HG02943 (cell line): ENCODE data around the gene COX19.

Source experiments
- ATAC-seq: cut with Tn5 transposase; IDR thresholded peaks from one replicate; pipeline ENCODE4 v1.9.1; 2021; ENCODE audit warnings: mild to moderate bottlenecking, low read depth, moderate library complexity; ENCODE audit not compliant: unreplicated experiment

Gene COX19

DNA sequence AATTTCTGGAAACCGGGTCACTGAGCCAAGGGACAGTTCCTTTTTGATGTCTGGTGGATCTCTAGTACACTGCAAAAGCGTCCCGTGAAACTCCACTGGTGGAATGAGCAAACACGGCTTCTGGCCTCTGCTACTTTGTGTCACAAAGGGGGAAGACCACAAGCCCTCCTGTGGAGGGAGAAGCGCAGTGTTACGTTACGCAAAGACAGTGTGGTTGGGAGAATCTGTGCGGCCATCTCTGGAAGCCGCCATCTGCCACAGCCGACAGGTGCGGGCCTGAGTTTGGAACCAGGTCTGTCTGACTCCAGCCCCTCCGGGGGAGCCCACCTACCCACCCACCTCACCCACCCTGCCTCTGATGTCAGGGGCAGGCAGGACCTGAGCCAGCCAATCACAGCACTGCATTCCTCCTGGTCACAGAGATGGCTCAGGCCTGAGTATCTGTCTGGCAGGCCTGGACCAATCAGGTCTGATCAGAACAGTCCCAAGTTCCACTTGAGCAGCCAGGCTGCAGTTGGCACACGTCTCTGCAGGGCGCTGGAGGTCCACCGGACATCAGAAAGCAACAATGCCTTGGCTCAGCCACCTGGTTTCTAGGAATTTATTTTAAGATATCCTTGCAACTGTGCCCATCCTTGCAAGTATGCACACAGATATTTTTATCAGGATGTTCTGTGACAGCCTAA is 4.7 kb upstream of the COX19 start:
- no peak for ATAC-seq

DNA sequence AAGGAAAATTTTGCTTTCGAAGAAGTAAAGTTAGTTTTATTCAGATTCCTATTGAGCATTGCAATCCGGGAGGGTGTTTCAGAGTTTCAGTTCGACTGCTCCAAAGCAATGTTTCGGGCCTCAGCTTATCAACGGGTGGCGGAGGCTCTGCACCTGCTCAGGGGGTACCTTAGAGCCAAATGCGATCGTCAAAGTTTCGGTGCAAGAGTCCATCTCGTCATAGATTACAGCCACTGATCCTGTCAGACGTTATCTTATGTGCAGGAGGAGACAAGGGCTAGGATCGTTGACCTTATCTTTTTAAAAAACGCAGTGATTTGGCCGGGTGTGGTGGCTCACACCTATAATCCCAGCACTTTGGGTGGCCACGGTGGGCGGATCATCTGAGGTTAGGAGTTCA is 3.8 kb upstream of the COX19 start:
- no peak for ATAC-seq

DNA sequence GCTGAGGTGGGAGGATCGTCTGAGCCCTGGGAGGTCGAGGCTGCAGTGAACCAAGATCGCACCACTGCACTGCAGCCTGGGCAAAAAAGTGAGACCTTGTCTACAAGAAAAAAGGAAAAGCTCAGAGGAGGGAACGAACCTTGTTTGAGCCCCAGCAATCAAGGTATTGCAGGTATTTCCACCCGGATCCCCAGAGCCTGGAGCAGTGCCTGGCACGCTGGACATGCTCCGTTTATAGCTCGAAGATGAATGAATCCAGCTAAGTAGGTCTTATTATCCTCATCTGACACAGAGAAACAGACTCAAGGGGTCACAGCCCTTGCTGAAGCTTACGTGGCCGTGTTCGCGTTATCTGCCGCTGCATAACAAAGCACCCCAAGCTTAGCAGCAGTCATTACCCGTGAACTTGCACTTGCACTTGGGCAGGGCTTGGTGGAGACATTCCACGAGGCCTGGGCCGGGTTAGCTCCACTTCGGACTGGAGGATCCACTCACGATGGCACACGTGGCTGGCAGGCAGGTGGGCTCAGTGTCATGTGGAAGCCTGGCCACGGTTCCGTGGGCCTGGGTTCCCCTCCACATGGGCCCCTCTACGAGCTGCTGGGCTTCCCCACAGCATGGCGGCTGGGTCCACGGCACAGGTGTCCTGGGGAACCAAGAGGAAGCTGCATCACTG is 3.2 kb upstream of the COX19 start:
- no peak for ATAC-seq

DNA sequence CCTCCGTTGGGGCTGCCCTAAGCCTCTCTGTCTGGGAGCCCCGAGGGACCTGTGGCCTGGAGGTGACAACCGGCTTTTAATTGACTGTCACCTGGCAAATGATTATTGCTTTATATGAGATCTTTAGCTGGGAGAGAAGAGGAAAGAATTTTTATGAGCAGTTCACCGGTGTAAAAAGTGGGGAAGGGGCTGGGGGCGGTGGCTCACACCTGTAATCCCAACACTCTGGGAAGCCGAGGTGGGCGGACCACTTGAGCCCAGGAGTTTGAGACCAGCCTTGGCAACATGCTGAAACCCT is 2.6 kb upstream of the COX19 start:
- ATAC-seq = no peak

DNA sequence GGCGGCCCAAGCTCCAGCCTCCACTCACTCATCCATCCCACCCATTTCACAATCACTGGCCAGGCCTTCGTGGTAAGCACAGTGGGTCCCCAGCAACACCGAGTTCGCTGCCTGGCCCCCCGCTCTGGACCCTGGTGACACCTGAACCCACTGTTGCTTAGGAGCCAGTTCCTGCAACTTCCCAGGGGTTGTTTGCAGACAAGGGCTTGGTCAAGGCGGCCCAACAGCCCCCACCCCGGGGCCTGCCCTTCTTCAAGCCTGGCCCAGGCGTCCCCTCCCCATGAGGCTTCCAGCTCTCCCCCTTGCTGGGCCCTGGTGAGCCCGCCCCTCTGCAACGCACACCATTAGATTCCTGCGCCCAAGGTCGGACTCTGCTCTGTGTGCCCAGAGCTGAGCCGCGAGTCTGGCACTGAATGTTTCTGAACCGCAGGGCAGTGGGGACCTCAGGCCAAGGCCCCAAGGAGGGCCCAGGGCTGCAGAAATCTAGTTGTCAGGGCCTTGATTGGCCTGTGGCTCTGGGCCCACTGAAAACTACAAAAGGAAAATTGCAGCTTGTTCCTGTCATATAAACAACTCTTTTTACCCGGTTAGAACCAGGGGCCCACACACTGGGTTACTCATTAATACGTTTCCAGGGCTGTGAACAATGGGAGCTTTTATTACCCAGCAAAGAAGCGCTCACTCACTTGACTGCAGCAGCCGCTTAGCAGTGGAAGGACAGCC is 2.1 kb upstream of the COX19 start:
- no peak for ATAC-seq

DNA sequence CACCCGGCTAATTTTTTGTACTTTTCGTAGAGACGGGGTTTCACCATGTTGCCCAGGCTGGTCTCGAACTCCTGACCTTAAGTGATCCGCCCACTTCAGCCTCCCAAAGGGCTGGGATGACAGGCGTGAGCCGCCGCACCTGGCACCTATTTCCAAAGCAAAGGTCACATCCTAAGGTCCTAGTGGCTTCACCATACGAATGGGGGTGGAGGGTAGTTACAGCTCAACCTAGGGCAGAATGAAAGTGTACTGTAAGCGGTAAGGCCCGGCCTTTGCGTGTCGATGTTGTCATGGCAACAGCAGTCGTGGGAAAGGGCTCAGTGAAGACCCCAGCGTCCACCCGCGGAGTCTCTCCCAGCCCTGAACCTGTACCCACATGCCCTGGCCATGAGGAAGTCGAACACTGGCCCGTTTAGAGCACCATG is 1.6 kb upstream of the COX19 start:
- no peak for ATAC-seq

DNA sequence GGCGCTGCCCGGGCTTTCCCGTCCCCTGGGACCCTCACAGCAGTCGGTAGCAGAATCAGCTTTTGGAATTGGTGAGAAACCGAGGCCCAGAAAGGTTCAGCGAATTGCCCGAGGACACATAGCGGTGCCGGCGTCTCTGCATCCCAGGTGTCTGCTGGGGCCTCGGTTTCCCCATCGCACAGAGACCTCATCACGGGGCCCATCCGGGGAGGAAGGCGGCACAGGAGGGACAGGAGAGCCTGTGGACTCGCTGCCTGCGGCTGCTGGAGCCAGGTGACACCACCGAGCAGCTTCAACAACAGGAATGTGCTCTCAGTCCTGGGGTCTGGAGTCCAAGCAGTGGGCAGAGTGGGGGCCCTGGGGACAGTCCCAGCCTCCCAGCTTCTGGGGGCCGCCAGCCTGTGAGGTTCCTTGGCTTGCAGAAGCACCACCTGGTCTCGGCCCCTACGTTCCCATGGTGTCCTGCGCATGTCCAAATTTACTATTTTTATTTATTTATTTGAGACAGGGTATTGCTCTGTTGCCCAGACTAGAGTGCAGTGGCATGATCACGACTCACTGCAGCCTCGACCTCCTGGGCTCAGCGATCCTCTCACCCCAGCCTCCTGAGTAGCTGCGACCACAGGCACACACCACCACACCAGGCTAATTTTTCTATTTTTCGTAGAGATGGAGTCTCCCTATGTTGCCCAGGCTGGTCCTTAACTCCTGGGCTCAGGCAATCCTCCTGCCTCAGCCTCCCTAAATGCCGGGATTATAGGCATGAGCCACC is 539 bp upstream of the COX19 start:
- no peak for ATAC-seq

DNA sequence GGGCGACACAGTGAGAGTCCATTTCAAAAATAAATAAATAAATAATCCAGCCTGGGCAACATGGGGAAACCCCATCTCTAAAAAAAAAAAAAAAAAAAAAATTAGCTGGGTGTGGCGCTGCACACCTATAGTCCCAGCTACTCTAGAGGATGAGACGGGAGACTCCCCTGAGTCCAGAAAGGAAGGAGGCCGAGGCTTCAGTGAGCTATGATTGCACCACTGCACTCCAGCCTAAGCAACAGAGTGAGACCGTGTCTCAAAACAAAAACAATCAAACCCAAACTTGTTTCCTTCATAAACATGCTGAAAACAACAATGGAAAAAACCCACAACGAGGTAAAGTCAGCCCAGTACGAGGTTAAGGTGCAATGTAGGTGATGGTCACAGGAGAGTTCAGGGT is 1.2 kb downstream of the COX19 start:
- no peak for ATAC-seq

DNA sequence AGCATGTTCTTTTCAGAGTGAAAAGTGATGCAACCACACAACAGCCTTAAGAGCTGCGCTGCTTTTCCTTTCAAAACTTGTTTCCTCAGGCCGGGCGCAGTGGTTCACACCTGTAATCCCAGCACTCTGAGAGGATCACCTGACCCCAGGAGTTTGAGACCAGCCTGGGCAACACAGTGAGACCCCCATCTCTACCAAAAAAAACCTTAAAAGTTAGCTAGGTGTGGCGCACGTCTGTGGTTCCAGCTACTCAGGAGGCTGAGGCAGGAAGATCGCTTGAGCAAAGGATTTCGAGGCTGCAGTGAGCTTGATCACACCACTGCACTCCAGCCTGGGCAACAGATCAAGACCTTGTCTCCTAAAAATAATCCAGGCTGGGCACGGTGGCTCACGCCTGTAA is 2.0 kb downstream of the COX19 start:
- ATAC-seq = no peak

DNA sequence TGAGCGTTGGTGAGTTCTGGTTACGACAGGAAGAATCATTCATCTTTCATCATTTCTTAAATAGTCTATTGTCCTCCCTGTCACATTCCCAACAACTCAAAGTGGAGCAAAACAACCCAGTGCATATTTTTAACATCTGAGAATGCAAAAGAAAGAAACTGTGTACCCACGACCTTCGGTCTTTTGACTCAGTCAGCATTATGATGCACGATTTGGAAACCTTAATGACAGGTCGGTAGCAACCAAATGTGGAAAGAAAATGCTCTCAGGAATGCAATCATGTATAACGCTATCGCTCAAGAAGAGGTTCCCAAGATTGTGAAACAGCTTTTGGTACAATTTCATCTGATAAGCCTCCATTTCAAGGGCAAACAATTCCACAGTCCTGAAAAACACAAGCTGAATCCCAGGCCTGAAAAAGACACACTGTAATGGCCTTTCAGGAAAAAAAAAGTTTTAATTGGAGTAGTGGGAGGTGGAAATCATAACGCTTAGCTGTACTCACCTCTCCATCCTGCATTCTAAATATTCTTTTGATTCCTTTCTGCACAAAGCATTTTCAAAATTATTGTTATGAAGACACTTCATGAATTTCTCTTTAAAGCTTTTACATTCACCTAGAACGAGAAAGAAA is 2.6 kb downstream of the COX19 start:
- no peak for ATAC-seq

DNA sequence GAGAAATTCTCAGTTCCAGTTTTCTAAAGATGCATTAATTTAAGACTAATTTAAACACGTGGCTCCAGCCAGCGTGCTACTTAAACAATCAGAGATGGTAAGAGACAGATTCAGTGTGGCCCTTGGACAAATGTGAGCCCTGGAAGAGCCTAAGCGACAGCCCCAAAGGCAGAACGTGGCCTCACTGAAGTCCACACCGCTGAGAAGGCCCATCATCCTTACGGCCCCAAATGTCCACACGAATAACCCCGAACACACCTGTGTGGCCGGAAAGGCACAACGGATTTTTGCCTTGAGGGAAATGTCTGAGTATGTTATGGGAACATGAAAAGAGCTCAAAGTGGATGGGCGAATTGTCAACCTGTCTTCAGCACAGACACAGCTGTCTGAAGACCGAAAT is 3.2 kb downstream of the COX19 start:
- ATAC-seq = no peak

DNA sequence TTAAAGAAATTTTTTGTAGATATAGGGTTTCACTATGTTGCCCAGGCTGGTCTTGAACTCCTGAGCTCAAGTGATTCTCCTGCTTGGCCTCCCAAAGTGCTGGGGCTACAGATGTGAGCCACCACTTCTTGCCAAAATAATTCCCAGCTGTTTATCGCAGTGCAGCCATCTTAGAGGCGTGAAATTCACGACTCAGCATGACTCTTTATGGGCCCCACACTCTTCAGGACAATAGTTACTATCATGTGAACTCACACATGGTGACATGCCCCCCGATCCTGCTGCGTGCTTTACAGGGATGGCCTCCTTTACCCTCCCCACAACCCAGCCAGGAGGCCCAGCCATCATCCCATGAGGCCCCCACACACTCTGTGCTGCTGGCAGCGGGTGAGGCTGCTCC is 4.6 kb downstream of the COX19 start:
- ATAC-seq = no peak

DNA sequence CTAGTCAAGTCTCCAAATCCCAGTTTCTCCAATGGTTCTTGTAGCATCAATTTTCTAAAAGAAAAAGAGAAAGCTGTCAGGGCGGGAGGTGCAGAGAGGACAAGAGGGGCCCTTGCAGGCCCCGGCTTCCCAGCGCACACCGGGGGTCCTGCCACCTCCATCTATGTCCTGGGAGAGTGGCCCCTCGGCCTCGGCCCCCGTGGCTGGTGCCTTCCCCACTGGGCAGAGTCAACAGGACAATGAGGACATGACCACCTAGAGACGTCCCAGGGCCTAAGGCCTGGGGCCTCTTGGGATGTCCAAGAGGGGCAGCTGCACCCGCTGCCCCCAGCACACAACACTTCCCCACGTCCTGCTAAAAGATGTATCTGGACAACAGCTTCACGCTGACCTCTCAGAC is 5.9 kb downstream of the COX19 start:
- no peak for ATAC-seq

DNA sequence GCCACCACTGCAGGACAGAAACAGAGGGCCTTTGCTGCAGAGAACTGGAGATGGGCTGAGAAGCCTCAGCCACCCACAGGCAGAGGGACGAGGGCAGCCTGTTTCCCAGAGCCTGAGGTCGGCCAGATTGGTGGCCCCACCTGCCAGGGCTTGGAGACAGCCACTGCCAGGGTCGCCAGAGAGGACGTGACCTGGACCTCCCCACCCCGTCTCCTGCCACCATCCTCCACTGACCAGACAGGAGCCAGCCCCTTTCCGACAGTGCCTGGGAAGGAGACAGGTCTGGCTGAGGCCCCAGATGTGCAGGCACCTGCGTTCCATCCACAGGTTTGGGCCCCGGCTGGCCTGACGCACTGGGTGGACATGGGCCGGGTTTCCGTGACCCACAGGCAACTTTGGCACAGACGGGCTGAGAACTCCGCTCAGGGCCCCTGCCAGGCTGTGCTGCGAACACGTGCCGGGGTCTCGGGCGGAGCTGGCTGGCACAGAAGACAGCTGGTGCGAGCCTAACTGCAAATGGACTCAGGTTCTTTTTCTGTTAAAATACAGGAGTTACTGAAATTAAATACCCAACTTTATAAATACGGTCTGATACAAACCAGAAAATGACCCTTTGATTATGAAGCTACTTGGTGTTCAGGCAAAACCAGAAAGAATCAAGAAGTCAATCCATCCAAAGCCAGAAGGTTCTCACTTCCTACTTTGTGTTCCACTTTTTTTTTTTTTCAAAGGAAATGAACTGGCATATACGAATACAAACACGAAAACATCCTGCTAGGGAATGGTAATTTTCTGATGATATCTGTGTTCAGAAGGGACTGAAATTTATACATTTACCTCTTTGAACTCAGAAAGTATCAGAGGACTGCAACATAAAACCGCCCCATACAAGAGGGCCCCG is 6.9 kb downstream of the COX19 start:
- no peak for ATAC-seq

DNA sequence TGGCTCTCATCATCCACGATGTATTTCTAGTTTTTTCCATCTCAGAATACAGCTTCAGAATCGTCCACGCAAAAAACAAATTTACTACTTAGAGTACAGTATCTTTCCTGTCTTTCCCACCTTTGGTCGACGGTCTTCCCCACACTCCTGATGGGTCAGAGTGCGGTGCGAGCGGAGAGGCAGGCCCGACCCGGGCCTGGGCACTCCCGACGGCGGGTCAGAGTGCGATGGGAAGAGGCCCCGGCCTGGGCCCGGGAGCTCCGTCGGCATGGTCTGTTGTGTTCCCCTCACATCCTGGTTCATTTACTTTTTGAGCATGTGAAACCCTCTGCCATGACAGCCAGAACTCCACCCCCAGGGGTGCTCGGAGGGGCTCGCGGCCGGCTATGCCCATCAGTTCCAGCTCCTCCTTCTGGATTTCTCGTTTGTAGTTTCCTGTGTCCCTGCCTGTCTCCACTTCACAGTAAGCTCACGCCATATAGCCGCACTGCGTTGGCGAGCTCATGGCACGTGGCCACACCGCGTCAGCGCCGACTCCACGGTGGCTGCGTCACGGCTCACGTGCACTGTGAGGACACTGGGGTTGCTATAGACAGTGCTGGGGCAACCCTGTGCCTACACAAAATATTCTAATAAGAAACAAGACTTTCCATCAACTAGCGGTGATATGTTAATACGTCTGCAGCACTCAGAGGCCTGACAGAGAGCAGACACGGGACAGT is 7.8 kb downstream of the COX19 start:
- no peak for ATAC-seq

DNA sequence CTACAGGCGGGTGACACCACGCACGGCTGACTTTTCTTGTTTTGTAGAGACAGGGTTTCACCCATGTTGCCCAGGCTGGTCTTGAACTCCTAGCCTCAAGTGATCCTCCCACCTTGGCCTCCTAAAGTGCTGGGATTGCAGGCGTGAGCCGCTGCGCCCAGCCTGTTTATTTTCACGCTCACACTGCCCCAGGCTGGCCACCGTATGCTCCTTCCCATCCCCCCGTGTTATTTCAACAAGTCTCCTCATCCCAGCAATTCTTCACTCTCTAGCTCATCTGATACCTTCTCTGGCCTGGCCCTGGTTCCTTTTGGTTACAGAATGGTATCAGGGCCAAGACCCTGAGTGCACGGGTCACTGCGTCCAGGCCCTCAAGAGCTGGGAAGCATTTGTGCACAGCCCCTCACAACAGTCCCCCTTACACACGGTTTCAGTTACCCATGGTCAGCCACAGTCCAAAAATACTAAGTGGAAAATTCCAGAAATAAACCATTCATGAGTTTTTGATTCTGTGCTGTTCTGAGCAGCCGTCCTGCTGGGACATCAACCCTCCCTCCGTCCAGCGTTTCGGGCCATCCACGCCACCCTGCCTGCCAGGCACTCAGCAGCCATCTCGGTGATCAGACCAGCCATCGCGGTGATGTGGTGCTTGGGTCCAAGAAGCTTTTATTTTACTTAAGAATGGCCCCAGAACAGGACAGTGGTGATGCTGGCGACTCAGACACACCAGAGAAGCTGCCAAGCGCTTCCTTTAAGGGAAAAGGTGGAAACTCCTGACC is 8.9 kb downstream of the COX19 start:
- ATAC-seq = no peak

DNA sequence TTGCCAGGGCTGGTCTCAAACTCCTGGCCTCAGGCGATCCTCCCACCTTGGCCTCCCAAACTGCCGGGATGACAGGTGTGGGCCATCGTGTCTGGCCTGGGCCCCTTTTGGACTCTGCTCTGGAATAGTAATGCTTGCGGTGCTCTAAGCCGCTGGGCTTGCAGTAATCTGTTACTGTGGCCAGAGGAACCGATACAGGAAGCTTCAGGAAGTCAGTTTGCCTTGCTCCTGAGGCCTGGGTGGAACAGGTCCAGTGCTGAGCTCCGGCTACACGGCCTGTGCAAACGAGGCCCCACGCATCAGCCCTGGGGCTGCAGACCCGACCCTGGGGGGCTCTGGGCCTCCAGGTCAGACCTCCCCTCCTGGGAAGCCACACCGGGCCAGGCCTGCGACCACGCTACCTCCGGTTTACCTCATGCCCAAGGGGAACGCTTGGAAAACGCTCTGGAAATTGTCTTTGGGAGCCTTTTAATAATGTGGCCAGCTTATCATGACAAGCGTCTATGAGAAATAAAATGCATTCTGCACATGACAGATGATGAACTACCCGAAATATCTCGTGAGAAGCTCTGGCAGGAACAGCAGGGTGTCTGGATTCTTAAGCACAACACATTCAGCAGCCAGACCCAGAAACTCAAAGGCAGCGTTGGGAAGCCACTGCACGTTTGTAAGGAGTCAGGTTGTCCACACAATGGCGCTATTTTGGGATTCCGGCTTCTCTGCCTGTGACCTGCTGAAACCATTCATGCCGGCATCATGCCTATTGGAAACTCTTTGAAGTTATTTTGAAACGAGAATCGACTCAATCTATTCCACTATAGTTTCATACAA is 10.7 kb downstream of the COX19 start:
- no peak for ATAC-seq
